HG02973 (cell line): ENCODE data around the gene NDUFB10.

Source experiments
- ATAC-seq: cut with Tn5 transposase; IDR thresholded peaks from one replicate; pipeline ENCODE4 v1.9.1; 2021; ENCODE audit warnings: moderate library complexity; ENCODE audit not compliant: unreplicated experiment

Gene NDUFB10

GRCh38 chr16:1965396-1966001 is 6.2 kb downstream of the NDUFB10 start:
- no peak for ATAC-seq

- no peak for ATAC-seq
Observed at GRCh38 chr16:1966460-1966859, 7.1 kb downstream of the NDUFB10 start, which contains the start of gene RNF151. TSS of gene RNF151 (plus strand) at chr16:1966856. CDS start at chr16:1966882, 26 bp downstream.

- no peak for ATAC-seq
Observed at GRCh38 chr16:1968146-1968953, 9.0 kb downstream of the NDUFB10 start.

- peak; percentile 70 for ATAC-seq
Observed at GRCh38 chr16:1971796-1972489, 12.6 kb downstream of the NDUFB10 start, which contains the start of gene TBL3. TSS of gene TBL3 (plus strand) at chr16:1972053. CDS start at chr16:1972165, 112 bp downstream.

GRCh38 chr16:1972490-1972877 is 13.1 kb downstream of the NDUFB10 start:
- no peak for ATAC-seq

- no peak for ATAC-seq
Observed at GRCh38 chr16:1973461-1974156, 14.3 kb downstream of the NDUFB10 start.

GRCh38 chr16:1974157-1975070 is 15.1 kb downstream of the NDUFB10 start:
- ATAC-seq = no peak

GRCh38 chr16:1975432-1976215 is 16.3 kb downstream of the NDUFB10 start:
- ATAC-seq = no peak

- ATAC-seq = no peak
Observed at GRCh38 chr16:1976216-1976520, 16.8 kb downstream of the NDUFB10 start.

- ATAC-seq = no peak
Observed at GRCh38 chr16:1976951-1977874, 17.9 kb downstream of the NDUFB10 start.

GRCh38 chr16:1977875-1978268 is 18.5 kb downstream of the NDUFB10 start:
- ATAC-seq = no peak

GRCh38 chr16:1978476-1979120 is 19.3 kb downstream of the NDUFB10 start:
- no peak for ATAC-seq

GRCh38 chr16:1979271-1980029 is 20.1 kb downstream of the NDUFB10 start:
- ATAC-seq = no peak

GRCh38 chr16:1980030-1980769 is 20.9 kb downstream of the NDUFB10 start:
- no peak for ATAC-seq

- no peak for ATAC-seq
Observed at GRCh38 chr16:1980770-1981087, 21.4 kb downstream of the NDUFB10 start.

GRCh38 chr16:1981398-1981836 is 22.1 kb downstream of the NDUFB10 start, which contains the start of gene NOXO1:
TSS of gene NOXO1 (minus strand) at chr16:1981469. CDS start at chr16:1981179, 290 bp downstream.
- ATAC-seq = no peak
